Colonic mucosa (tissue), 4 donors: ENCODE measurements around the gene SMIM29. TPM values are rescaled to one million over a fixed set of nuclear protein-coding genes. Genes with fewer than 3 reads are reported as not detected.
A peak's percentile ranks its signal among the peaks of the same experiment; 100 is the strongest.
"Not testable (repeated sequence)": the region's sequence is repeated elsewhere in the genome, so short reads cannot be mapped to it uniquely, and the experiment has no call there.

Experiments
- DNase-seq: peaks from one replicate; pipeline ENCODE4 v3.0.0-alpha.2; 2020
- H3K27ac ChIP-seq: fragments of 200-600 bp; one replicate; pipeline ENCODE4 v1.8.0; 2021
- H3K27me3 ChIP-seq: fragments of 200-600 bp; one replicate; pipeline ENCODE4 v1.8.0; 2021
- H3K36me3 ChIP-seq: fragments of 200-600 bp; one replicate; pipeline ENCODE4 v1.8.0; 2021
- H3K4me1 ChIP-seq: fragments of 200-600 bp; one replicate; pipeline ENCODE4 v1.8.0; 2021; ENCODE audit warnings: mild to moderate bottlenecking
- H3K4me3 ChIP-seq: fragments of 200-600 bp; one replicate; pipeline ENCODE4 v1.8.0; 2021
- H3K9ac ChIP-seq, 2 donors: one replicate each; pipeline ENCODE4 v1.7.0; 2013; ENCODE audit warnings: control low read depth in 2 of 2, low read depth in 2 of 2, low read length in 2 of 2
- H3K9me3 ChIP-seq: fragments of 200-600 bp; one replicate; pipeline ENCODE4 v1.8.0; 2021
- CTCF ChIP-seq: fragments of 200-600 bp; IDR thresholded peaks from one replicate; pipeline ENCODE4 v1.8.0; 2022; ENCODE audit warnings: antibody characterized with exemption, mild to moderate bottlenecking
- intact Hi-C: fragments of 100-400 bp; cut with DNase I; formaldehyde crosslinking; loops from one replicate; pipeline ENCODE4 v1.14.1; 2022
- total RNA-seq, 2 donors: library from RNA; stranded (reverse); fragmentation: NEBNext Ultra II Directional in 1 of 2; extraction: Animal tissue kit (Norgen Biotek cat#: 25700) in 1 of 2; gene quantifications; one replicate each; pipeline ENCODE4 v1.2.1, GENCODE V29; 2021
- donor health status: healthy.
- donor health status: DM: no; HTN: no; CAD: no.
- donor health status: DM: no; HTN: no; CAD: no.

Gene SMIM29
- total RNA-seq, 2 donors from 2014 or later = 8.6 to 12.8 TPM

GRCh38 chr6:34260576-34261267 lies 11.9 kb upstream of the SMIM29 start:
- Histone ChIP-seq H3K4me1 (no peaks in the 10 kb centered on the region), H3K27ac (no peak overlapping the region), H3K27me3 (no peaks in the 10 kb centered on the region), H3K4me3 (no peak overlapping the region), H3K9ac (no peak overlapping the region), H3K36me3 (no peaks in the 10 kb centered on the region), H3K9me3 (no peaks in the 10 kb centered on the region)
- TF ChIP-seq CTCF = no peak
- no peak for DNase-seq
- intact Hi-C loops = no loop called here

GRCh38 chr6:34259529-34260069 lies 10.8 kb upstream of the SMIM29 start:
- intact Hi-C loops = no loop called here
- TF ChIP-seq CTCF = no peak
- no peaks in the 10 kb centered on the region for H3K36me3 ChIP-seq
- no peak overlapping the region for H3K9ac ChIP-seq
- no peaks in the 10 kb centered on the region for H3K9me3 ChIP-seq
- no peaks in the 10 kb centered on the region for H3K27me3 ChIP-seq
- no peak for DNase-seq
- H3K4me1 ChIP-seq = no peaks in the 10 kb centered on the region
- no peak overlapping the region for H3K27ac ChIP-seq
- no peak overlapping the region for H3K4me3 ChIP-seq

- H3K9ac ChIP-seq, intact Hi-C loops, H3K4me3 ChIP-seq, H3K27me3 ChIP-seq, H3K4me1 ChIP-seq, H3K36me3 ChIP-seq, DNase-seq, H3K9me3 ChIP-seq, H3K27ac ChIP-seq: not testable (repeated sequence)
Measured at GRCh38 chr6:34252395-34252794, 3.6 kb upstream of the SMIM29 start.

GRCh38 chr6:34249469-34250261 lies 859 bp upstream of the SMIM29 start:
- DNase-seq = peak; percentile 18
- intact Hi-C loops = loop anchor here (2.0 kb wide), 1 partner anchor 165 kb away; no protein-coding TSS in a partner anchor
- Histone ChIP-seq H3K27me3 (no peaks in the 10 kb centered on the region), H3K9me3 (no peaks in the 10 kb centered on the region), H3K36me3 (no peaks in the 10 kb centered on the region), H3K4me1 (peaks cover 3% of the 10 kb centered on the region), H3K27ac (peak overlapping the region; percentile 86), H3K9ac (peak overlapping the region; percentile 78 to 84), H3K4me3 (peak overlapping the region; percentile 77)
- no peak for TF ChIP-seq CTCF

GRCh38 chr6:34248198-34248726 lies 544 bp downstream of the SMIM29 start:
- Histone ChIP-seq H3K36me3 (no peaks in the 10 kb centered on the region), H3K4me1 (peaks cover 3% of the 10 kb centered on the region), H3K4me3 (peak overlapping the region; percentile 77), H3K9ac (peak overlapping the region; percentile 83 to 84), H3K27ac (peak overlapping the region; percentile 86), H3K27me3 (no peaks in the 10 kb centered on the region), H3K9me3 (no peaks in the 10 kb centered on the region)
- TF ChIP-seq CTCF = no peak
- DNase-seq = peak; percentile 77
- intact Hi-C loops = loop anchor here (2.0 kb wide), 1 partner anchor 167 kb away; no protein-coding TSS in a partner anchor
